ENCODE results near the gene TOMM40L. TPM values are rescaled to one million over a fixed set of nuclear protein-coding genes. Genes with fewer than 3 reads are reported as not detected.
"Not testable (repeated sequence)": the region's sequence is repeated elsewhere in the genome, so short reads cannot be mapped to it uniquely, and the experiment has no call there.

TOMM40L gene
- total RNA-seq, 3 donors from 2014 or later, result 17.2 to 24.5 (median 23.5) TPM

DNA sequence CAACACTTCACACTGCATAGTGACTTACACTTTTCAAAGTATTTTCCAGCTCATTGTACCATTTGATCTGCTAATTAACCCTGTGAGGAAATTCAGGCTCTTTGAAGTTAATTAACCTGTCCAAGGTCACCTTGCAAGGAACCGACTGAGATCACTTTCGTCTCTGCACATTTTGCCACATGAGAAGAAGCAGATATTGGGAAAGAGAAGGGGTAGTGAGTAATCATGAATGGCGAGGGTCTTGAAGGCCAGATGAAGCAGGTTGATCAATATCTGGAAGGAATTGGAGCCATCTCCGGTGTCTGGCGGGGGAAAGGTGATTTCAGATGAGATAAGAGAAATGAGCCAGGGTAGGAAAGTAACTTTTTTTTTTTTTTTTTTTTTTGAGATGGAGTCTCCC is 5.9 kb upstream of the TOMM40L start:
- intact Hi-C loops (cut with DNase I, micrococcal nuclease), result loop anchor here in 1 of 2 donors (10.0 kb wide), 1 partner anchor 165 kb away; no protein-coding TSS in a partner anchor
- H3K4me1 ChIP-seq (ENCODE audit: low read depth), result no peaks in the 10 kb centered on the region
- TF ChIP-seq, protein P1, sequence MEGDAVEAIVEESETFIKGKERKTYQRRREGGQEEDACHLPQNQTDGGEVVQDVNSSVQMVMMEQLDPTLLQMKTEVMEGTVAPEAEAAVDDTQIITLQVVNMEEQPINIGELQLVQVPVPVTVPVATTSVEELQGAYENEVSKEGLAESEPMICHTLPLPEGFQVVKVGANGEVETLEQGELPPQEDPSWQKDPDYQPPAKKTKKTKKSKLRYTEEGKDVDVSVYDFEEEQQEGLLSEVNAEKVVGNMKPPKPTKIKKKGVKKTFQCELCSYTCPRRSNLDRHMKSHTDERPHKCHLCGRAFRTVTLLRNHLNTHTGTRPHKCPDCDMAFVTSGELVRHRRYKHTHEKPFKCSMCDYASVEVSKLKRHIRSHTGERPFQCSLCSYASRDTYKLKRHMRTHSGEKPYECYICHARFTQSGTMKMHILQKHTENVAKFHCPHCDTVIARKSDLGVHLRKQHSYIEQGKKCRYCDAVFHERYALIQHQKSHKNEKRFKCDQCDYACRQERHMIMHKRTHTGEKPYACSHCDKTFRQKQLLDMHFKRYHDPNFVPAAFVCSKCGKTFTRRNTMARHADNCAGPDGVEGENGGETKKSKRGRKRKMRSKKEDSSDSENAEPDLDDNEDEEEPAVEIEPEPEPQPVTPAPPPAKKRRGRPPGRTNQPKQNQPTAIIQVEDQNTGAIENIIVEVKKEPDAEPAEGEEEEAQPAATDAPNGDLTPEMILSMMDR (IDR thresholded peaks at IDR 0.05), result no peak
- no peak for ATAC-seq
- H3K36me3 ChIP-seq (ENCODE audit: low read depth), result no peaks in the 10 kb centered on the region
- H3K4me3 ChIP-seq, result no peak overlapping the region
- DNase-seq, result no peak
- H3K9me3 ChIP-seq, result no peaks in the 10 kb centered on the region

DNA sequence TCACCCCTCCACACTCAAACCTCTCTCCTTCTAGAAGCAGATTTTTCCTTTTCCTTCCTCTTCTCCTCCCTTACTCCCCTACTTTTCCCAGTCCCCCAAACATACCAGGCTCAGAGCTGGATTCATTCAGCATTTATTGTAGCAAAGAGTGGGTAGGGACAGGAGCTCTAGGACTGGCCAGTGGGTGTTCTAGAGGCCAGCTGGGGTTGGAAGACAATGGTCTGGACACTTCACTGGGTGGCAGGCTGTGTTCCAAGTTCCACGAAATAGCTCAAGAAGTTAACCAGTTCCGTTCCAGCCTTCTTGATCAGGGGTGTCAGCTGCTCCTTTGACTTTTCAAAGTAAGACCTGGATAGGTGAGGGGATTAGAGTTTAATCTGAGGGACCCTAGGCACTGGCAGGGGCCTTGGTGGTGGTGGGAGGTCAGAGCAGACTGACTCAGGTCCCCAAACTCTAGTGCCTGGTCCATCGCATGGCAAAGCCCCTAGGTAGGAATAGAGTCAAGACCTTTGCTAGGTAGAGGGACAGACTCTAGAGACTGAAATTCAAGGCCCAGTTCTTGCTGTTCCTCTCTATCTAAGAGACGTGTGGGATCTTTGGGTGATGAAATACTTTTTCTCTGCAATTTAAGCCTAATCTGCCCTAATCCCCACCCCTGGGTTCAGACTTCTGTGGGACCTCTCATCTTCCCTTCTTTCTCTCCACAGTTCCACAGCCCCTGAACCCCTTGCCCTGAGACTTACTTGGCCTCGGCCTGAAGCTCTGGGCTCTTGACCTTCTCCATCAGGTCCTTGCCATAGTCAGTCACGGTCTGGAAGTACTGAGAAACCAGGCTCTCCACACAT is 3.5 kb upstream of the TOMM40L start:
- TF ChIP-seq, protein P1 (IDR thresholded peaks at IDR 0.05), result no peak
- ATAC-seq, result no peak
- intact Hi-C loops (cut with DNase I, micrococcal nuclease), result loop anchor here in 1 of 2 donors (10.0 kb wide), 1 partner anchor 162 kb away; no protein-coding TSS in a partner anchor
- no peak for DNase-seq
- Histone ChIP-seq H3K4me1 (ENCODE audit: low read depth) (peaks cover 14% of the 10 kb centered on the region), H3K9me3 (no peaks in the 10 kb centered on the region), H3K36me3 (ENCODE audit: low read depth) (no peaks in the 10 kb centered on the region), H3K4me3 (no peak overlapping the region)

DNA sequence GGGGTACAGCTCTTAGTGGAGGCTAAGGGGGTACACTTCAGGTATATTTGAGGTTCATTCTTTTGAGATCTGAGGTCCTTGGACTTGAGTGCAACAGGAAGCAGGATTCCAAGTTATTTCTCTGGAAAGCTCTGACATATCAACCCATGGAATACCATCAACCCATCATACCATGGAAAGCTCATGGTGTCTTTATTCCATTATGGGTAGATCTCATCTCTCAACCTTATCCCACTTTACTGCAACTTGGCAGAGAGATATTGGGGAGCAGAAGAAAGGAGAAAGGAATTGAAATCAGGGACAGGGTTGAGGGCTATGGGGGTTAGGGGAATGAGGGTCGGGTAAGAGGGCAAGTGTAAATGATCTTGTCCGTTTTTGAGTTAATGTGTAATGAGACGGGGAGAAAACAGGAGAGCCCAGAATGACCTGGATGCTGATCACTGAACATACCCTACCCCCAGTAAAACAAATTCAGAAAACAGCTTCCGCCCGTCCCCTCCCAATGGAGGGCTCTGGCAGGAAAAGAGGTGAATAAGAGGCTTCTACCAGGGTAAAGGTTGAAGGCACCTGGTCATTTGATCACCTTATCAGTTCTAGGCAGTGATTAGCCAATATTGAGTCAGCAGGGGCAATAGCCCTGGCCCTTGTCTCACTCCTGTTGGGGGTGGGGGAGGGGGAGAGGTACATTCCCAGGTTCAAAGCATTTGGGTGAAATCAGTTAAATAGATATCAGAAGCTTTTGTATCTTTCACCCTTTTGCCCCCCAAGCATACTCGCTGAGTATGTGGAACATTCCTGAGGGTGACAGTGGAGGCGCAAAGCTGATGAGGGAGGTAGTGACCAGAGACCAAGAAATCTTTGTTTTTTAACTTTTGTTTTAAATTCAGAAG is 1.8 kb upstream of the TOMM40L start:
- H3K4me3 ChIP-seq, result no peak overlapping the region
- no peak for ATAC-seq
- DNase-seq, result no peak
- H3K36me3 ChIP-seq (ENCODE audit: low read depth), result no peaks in the 10 kb centered on the region
- intact Hi-C loops (cut with DNase I, micrococcal nuclease), result loop anchor here in 1 of 2 donors (10.0 kb wide), 1 partner anchor 161 kb away; no protein-coding TSS in a partner anchor
- no peaks in the 10 kb centered on the region for H3K9me3 ChIP-seq
- TF ChIP-seq, protein P1 (IDR thresholded peaks at IDR 0.05), result no peak
- peaks cover 18% of the 10 kb centered on the region for H3K4me1 ChIP-seq (ENCODE audit: low read depth)

DNA sequence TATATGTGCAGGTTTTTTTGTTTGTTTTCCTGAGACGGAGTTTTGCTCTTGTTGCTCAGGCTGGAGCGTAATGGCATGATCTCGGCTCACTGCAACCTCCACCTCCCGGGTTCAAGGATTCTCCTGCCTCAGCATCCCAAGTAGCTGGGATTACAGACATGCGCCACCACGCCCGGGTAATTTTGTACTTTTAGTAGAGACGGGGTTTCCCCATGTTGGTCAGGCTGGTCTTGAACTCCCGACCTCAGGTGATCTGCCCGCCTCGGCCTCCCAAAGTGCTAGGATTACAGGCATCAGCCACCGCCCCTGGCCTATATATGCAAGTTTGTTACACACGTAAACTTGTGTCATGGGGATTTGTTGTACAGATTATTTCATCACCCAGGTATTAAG is 1.2 kb upstream of the TOMM40L start:
- H3K4me3 ChIP-seq; H3K9me3 ChIP-seq; DNase-seq; ATAC-seq; H3K36me3 ChIP-seq (ENCODE audit: low read depth): not testable (repeated sequence)
- intact Hi-C loops (cut with DNase I, micrococcal nuclease), result loop anchor here (5.0 to 10.0 kb wide), 2 partner anchors 68 to 160 kb away; no protein-coding TSS in a partner anchor
- peaks cover 18% of the 10 kb centered on the region for H3K4me1 ChIP-seq (ENCODE audit: low read depth)

DNA sequence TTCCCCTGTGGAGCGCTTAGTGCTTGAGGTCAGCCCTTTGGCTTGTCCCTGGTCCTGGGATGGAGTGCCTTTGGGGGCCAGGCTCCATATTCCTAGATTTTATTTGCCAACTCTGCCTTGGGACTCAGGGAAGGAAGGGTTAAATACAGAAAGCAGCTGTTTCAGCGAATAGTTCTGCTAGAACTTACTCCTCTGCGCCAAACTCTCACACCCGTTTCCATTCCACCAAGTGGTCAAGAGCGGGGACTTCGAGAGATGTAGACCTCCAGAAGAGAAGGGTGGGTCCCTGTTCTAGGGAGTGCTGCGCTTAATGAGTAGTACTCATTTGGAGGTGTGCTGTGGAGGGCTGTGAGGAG is 704 bp upstream of the TOMM40L start:
- ATAC-seq (no peak), DNase-seq (no peak)
- intact Hi-C loops (cut with DNase I, micrococcal nuclease), result loop anchor here (5.0 to 10.0 kb wide), 2 partner anchors 67 to 160 kb away; no protein-coding TSS in a partner anchor
- Histone ChIP-seq H3K4me3 (no peak overlapping the region), H3K36me3 (ENCODE audit: low read depth) (no peaks in the 10 kb centered on the region), H3K4me1 (ENCODE audit: low read depth) (peaks cover 18% of the 10 kb centered on the region), H3K9me3 (no peaks in the 10 kb centered on the region)
- TF ChIP-seq, protein P1 (IDR thresholded peaks at IDR 0.05), result no peak

Measured in mucosa of descending colon (tissue), 3 donors.